IMR-90 (cell line): ENCODE measurements around the gene CDK14.

ENCODE experiments used
- BHLHE40 ChIP-seq: fragments of 150-350 bp; IDR thresholded peaks from 2 replicates; pipeline ENCODE4 v1.6.1; 2016; ENCODE audit warnings: mild to moderate bottlenecking, low read depth, low read length
- CEBPB ChIP-seq: IDR thresholded peaks from 2 replicates; pipeline ENCODE4 v1.6.1; 2012; ENCODE audit warnings: low read depth, low read length, improper control_type of control experiment
- CHD1 ChIP-seq: IDR thresholded peaks from 2 replicates; pipeline ENCODE4 v1.6.1; 2012; ENCODE audit warnings: low read depth, low read length, improper control_type of control experiment
- FOS ChIP-seq: fragments of 150-350 bp; IDR thresholded peaks from 2 replicates; pipeline ENCODE4 v1.6.1; 2016; ENCODE audit warnings: low read depth, low read length
- MXI1 ChIP-seq: IDR thresholded peaks from 2 replicates; pipeline ENCODE4 v1.6.1; 2012; ENCODE audit warnings: low read depth, mild to moderate bottlenecking, low read length, moderate library complexity, borderline replicate concordance
- NFE2L2 ChIP-seq: fragments of 150-350 bp; IDR thresholded peaks from 2 replicates; pipeline ENCODE4 v1.6.1; 2016; ENCODE audit warnings: low read depth, mild to moderate bottlenecking, low read length
- POLR2A ChIP-seq: IDR thresholded peaks from 2 replicates; pipeline ENCODE4 v1.6.1; 2012; ENCODE audit warnings: mild to moderate bottlenecking, low read depth, low read length
- RAD21 ChIP-seq: IDR thresholded peaks from 2 replicates; pipeline ENCODE4 v1.6.1; 2012; ENCODE audit warnings: low read length, improper control_type of control experiment
- RFX5 ChIP-seq: IDR thresholded peaks from 2 replicates; pipeline ENCODE4 v1.8.0; 2012; ENCODE audit warnings: low read depth, mild to moderate bottlenecking, low read length, moderate library complexity
- SMC3 ChIP-seq: fragments of 150-350 bp; IDR thresholded peaks from 2 replicates; pipeline ENCODE4 v1.6.1; 2016; ENCODE audit warnings: low read depth, mild to moderate bottlenecking, antibody characterized with exemption, low read length, moderate library complexity
- TF ChIP-seq, protein P1 (sequence below): conservative IDR thresholded peaks from 2 replicates; pipeline ENCODE4 v1.5.1; 2012; ENCODE audit warnings: mild to moderate bottlenecking, low read depth, low read length, improper control_type of control experiment
- TF ChIP-seq, protein P2 (sequence below): fragments of 150-350 bp; IDR thresholded peaks from 2 replicates; pipeline ENCODE4 v1.6.1; 2016; ENCODE audit warnings: low read depth, mild to moderate bottlenecking, low read length, moderate library complexity, borderline replicate concordance
- TF ChIP-seq, protein P3 (sequence below): fragments of 150-350 bp; IDR thresholded peaks from 2 replicates; pipeline ENCODE4 v1.6.1; 2017; ENCODE audit warnings: mild to moderate bottlenecking, antibody characterized with exemption, low read length, low read depth

DNA sequence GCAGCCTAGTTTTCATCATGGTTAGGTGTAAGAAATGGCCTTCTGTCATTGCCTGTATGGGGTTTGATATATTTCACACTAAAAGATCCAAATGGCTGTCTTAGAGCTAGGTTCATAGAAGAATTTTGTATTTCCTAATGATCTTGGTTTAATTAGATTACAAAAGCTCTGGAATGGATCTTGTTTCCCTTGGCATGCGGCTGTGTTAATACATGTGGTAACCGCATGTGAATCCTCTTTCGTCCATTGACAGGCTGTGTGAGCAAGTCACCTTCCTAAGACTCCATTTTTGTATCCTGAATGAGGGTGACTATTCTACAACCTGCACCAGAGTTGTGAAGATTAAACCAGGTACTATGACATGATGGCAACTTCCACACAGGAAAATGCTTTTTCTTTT is 655.8 kb downstream of the CDK14 start:
- TF ChIP-seq, protein P1, sequence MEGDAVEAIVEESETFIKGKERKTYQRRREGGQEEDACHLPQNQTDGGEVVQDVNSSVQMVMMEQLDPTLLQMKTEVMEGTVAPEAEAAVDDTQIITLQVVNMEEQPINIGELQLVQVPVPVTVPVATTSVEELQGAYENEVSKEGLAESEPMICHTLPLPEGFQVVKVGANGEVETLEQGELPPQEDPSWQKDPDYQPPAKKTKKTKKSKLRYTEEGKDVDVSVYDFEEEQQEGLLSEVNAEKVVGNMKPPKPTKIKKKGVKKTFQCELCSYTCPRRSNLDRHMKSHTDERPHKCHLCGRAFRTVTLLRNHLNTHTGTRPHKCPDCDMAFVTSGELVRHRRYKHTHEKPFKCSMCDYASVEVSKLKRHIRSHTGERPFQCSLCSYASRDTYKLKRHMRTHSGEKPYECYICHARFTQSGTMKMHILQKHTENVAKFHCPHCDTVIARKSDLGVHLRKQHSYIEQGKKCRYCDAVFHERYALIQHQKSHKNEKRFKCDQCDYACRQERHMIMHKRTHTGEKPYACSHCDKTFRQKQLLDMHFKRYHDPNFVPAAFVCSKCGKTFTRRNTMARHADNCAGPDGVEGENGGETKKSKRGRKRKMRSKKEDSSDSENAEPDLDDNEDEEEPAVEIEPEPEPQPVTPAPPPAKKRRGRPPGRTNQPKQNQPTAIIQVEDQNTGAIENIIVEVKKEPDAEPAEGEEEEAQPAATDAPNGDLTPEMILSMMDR: no peak
- TF ChIP-seq, protein P2, sequence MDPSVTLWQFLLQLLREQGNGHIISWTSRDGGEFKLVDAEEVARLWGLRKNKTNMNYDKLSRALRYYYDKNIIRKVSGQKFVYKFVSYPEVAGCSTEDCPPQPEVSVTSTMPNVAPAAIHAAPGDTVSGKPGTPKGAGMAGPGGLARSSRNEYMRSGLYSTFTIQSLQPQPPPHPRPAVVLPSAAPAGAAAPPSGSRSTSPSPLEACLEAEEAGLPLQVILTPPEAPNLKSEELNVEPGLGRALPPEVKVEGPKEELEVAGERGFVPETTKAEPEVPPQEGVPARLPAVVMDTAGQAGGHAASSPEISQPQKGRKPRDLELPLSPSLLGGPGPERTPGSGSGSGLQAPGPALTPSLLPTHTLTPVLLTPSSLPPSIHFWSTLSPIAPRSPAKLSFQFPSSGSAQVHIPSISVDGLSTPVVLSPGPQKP: no peak
- no peak for TF ChIP-seq BHLHE40
- TF ChIP-seq, protein P3, sequence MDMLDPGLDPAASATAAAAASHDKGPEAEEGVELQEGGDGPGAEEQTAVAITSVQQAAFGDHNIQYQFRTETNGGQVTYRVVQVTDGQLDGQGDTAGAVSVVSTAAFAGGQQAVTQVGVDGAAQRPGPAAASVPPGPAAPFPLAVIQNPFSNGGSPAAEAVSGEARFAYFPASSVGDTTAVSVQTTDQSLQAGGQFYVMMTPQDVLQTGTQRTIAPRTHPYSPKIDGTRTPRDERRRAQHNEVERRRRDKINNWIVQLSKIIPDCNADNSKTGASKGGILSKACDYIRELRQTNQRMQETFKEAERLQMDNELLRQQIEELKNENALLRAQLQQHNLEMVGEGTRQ: no peak
- no peak for TF ChIP-seq SMC3
- no peak for TF ChIP-seq POLR2A
- TF ChIP-seq RAD21: no peak
- no peak for TF ChIP-seq NFE2L2
- no peak for TF ChIP-seq FOS
- no peak for TF ChIP-seq RFX5
- no peak for TF ChIP-seq CHD1
- TF ChIP-seq MXI1: no peak
- no peak for TF ChIP-seq CEBPB
